Fibroblast of skin of right biceps (primary cell): Measurements from ENCODE around the gene ZNF585A.
A peak's percentile ranks its signal among the peaks of the same experiment; 100 is the strongest.
"Not testable (repeated sequence)": the region's sequence is repeated elsewhere in the genome, so short reads cannot be mapped to it uniquely, and the experiment has no call there.

ENCODE experiments used
- DNase-seq: peaks from one replicate; pipeline ENCODE4 v3.0.0-alpha.2; 2013

Gene ZNF585A

GRCh38 chr19:37172368-37173366 is at the start of gene ZNF585A:
Gene ZNF585A (minus strand): TSS chr19:37172695. CDS start chr19:37169910, 2,785 bp downstream.
- peak; percentile 97 for DNase-seq

GRCh38 chr19:37221136-37221535 is 48.6 kb upstream of the ZNF585A start:
- no peak for DNase-seq

- no peak for DNase-seq
Observed at GRCh38 chr19:37220383-37220782, 47.9 kb upstream of the ZNF585A start.

- DNase-seq, result peak; percentile 22
Observed at GRCh38 chr19:37218592-37218935, 46.1 kb upstream of the ZNF585A start.

- DNase-seq, result peak; percentile 89
Observed at GRCh38 chr19:37217775-37218591, 45.5 kb upstream of the ZNF585A start, which contains the start of gene ZNF383. Gene ZNF383 (plus strand): TSS chr19:37218214. CDS start chr19:37230454, 12,240 bp downstream.

- no peak for DNase-seq
Observed at GRCh38 chr19:37217480-37217774, 44.9 kb upstream of the ZNF585A start.

GRCh38 chr19:37197768-37198167 is 25.3 kb upstream of the ZNF585A start:
- DNase-seq, result no peak

GRCh38 chr19:37197115-37197514 is 24.6 kb upstream of the ZNF585A start:
- not testable (repeated sequence) for DNase-seq

GRCh38 chr19:37195248-37195647 is 22.8 kb upstream of the ZNF585A start:
- not testable (repeated sequence) for DNase-seq

GRCh38 chr19:37186071-37186470 is 13.6 kb upstream of the ZNF585A start:
- DNase-seq, result not testable (repeated sequence)

GRCh38 chr19:37165635-37166034 is 6.9 kb downstream of the ZNF585A start:
- no peak for DNase-seq

GRCh38 chr19:37160153-37160552 is 12.3 kb downstream of the ZNF585A start:
- no peak for DNase-seq

- no peak for DNase-seq
Observed at GRCh38 chr19:37148214-37148613, 24.3 kb downstream of the ZNF585A start.

GRCh38 chr19:37136111-37136510 is 36.4 kb downstream of the ZNF585A start:
- no peak for DNase-seq

GRCh38 chr19:37128821-37129177 is 43.7 kb downstream of the ZNF585A start:
- no peak for DNase-seq

GRCh38 chr19:37127999-37128820 is 44.3 kb downstream of the ZNF585A start:
- peak; percentile 2 for DNase-seq

GRCh38 chr19:37122093-37122492 is 50.4 kb downstream of the ZNF585A start:
- DNase-seq, result not testable (repeated sequence)

GRCh38 chr19:37114001-37114400 is 58.5 kb downstream of the ZNF585A start:
- DNase-seq, result no peak

GRCh38 chr19:37111753-37112152 is 60.7 kb downstream of the ZNF585A start:
- DNase-seq, result not testable (repeated sequence)

- DNase-seq, result not testable (repeated sequence)
Observed at GRCh38 chr19:37104135-37104534, 68.4 kb downstream of the ZNF585A start.

GRCh38 chr19:37098570-37098969 is 73.9 kb downstream of the ZNF585A start:
- no peak for DNase-seq

GRCh38 chr19:37095859-37096258 is 76.6 kb downstream of the ZNF585A start:
- DNase-seq, result no peak
